Adrenal gland (tissue), 12 donors: ENCODE measurements around the gene CRACR2B. TPM values are rescaled to one million over a fixed set of nuclear protein-coding genes. Genes with fewer than 3 reads are reported as not detected.

Experiments used
- DNase-seq, 7 donors: peaks; one replicate each; pipeline ENCODE4 v3.0.0-alpha.2; 2019 to 2020
- H3K27ac ChIP-seq, 5 donors: fragments of 200-600 bp; sonication (generic) in 4 of 5; 1 replicate in 3 of 5; 2 replicates in 2 of 5; pipeline versions ENCODE4 v1.5.1 to v1.8.0; 2016 to 2020; ENCODE audit warnings: mild to moderate bottlenecking in 1 of 5
- H3K27me3 ChIP-seq: fragments of 200-600 bp; 2 replicates; pipeline ENCODE4 v1.8.0; 2021
- H3K36me3 ChIP-seq, 2 donors: fragments of 200-600 bp; replicated peaks in 1 of 2; 1 replicate in 1 of 2; 2 replicates in 1 of 2; pipeline versions ENCODE4 v1.5.1 to v1.8.0; 2018 to 2022
- H3K4me1 ChIP-seq, 2 donors: fragments of 200-600 bp; replicated peaks in 1 of 2; 1 replicate in 1 of 2; 2 replicates in 1 of 2; pipeline versions ENCODE4 v1.5.1 to v1.8.0; 2018 to 2021
- H3K4me3 ChIP-seq, 4 donors: fragments of 200-600 bp; sonication (generic) in 3 of 4; one replicate each; pipeline ENCODE4 v1.5.1; 2016 to 2018
- H3K9me3 ChIP-seq, 3 donors: fragments of 200-600 bp; sonication (generic) in 1 of 3; replicated peaks in 1 of 3; 1 replicate in 2 of 3; 2 replicates in 1 of 3; pipeline versions ENCODE4 v1.5.1 to v1.8.0; 2016 to 2021
- CTCF ChIP-seq, 6 experiments: fragments of 450-650 bp in 4 of 6; fragments of 200-600 bp in 2 of 6; sonication (generic) in 1 of 6; IDR thresholded peaks; 1 replicate in 5 of 6; 2 replicates in 1 of 6; pipeline versions ENCODE4 v1.5.1 to v1.8.0; 2016 to 2021; ENCODE audit warnings: antibody characterized with exemption in 6 of 6, mild to moderate bottlenecking in 2 of 6, moderate library complexity in 1 of 6
- POLR2A ChIP-seq, 2 donors: fragments of 450-650 bp; IDR thresholded peaks; one replicate each; pipeline ENCODE4 v1.6.1; 2017; ENCODE audit warnings: antibody characterized with exemption in 2 of 2, mild to moderate bottlenecking in 2 of 2, moderate library complexity in 1 of 2
- WGBS, 4 donors: extraction: QIAGEN DNeasy Blood & Tissue Kit in 2 of 4; methylation state at CpG; one replicate each; pipeline versions ENCODE4 v1.1.5 to v1.1.7; 2013 to 2017; 5-methylcytosine and 5-hydroxymethylcytosine counted together
- intact Hi-C, 2 donors: fragments of 100-400 bp; cut with DNase I; formaldehyde crosslinking; loops; one replicate each; pipeline versions ENCODE4 v1.14.1 to v1.15.0; 2022 to 2023
- polyA plus RNA-seq, 3 donors: library from polyadenylated mRNA; stranded (reverse); fragments of 200-250 nt in 2 of 3; fragments of 350-450 nt in 1 of 3; fragmentation: Illumina TruSeq in 1 of 3; extraction: RNeasy Lipid Tissue Mini Kit (QIAGEN cat#74804) in 1 of 3; gene quantifications; one replicate each; pipeline ENCODE4 v1.2.3, GENCODE V29; 2013 to 2014
- total RNA-seq, 9 donors: library from RNA; depleted of rRNA in 4 of 9; stranded (reverse); fragments of >200 nt in 4 of 9; fragments of 120-200 nt in 1 of 9; fragmentation: NEBNext Ultra II Directional in 1 of 9; extraction: Animal tissue kit (Norgen Biotek cat#: 25700) in 1 of 9; gene quantifications; one replicate each; pipeline versions ENCODE4 v1.1.0 to v1.2.4, GENCODE V29; 2013 to 2023
- donor health status: healthy with polysubstance abuse.
- donor health status: Bipolar disorder and iron deficiency.
- donor health status: DM: yes; HTN: yes; CAD: no.
- donor health status: DM: no; HTN: no; CAD: no.
- donor health status: DM: no; HTN: no; CAD: no.
- donor health status: DM: yes; HTN: yes; CAD: no.

The CRACR2B gene
- total and polyA plus RNA-seq, 12 donors, result 1.0 to 91.3 (median 15.6) TPM

DNA sequence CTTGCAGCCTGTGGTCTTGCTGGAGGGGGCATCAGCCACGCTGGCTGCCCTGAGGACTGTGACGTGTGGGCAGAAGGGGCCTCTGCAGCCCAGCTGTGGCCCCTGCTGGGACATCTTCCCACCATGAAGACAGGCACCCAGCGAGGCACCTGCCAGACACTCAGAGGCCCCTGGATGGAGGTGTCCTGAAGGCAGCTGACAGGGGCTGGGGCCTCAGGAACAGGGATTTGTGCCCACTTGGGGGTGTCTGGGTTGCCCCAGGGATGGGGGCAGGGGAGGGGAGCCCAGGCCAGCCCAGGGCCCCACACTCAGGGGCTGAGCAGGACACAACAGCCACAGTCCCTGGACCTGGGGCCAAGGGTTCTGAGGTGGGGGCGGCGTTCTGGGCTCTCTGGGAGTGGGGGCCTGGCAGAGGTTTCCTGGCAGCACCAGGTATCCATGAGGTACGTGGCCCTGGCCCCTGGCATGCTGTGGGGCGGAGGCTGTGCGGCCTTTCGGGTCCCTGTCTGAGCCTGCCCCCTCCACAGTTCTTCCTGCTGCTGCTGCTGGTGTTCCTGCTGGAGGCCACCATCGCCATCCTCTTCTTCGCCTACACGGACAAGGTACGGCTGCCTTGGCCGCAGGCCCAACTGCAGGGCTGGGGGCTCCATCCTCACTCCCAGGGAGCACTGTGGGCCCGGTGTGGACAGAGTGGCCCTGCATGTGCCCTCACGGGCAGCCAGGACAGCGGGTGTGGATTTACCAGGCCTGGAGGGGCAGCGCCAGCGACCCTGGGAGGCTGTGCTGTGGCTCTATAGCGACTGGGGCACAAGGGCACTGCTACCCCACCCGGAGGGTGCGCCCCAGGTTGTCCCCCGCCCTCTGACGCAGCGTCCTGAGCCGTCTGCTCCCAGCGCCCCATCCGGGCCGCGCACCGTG, 36.5 kb downstream of the CRACR2B start:
- H3K27me3 ChIP-seq, result no peaks in the 10 kb centered on the region
- H3K4me1 ChIP-seq, result peaks cover 0 to 19% of the 10 kb centered on the region in 2 donors
- no peaks in the 10 kb centered on the region for H3K9me3 ChIP-seq
- no peak overlapping the region for H3K4me3 ChIP-seq
- intact Hi-C loops, result loop anchor here in 1 of 2 donors (5.0 kb wide), 1 partner anchor 188 kb away; no protein-coding TSS in a partner anchor
- 85 to 93% (median 86%) methylated on average over 11 to 31 of the region's 31 CpGs for WGBS, 4 donors
- peaks cover 0 to 4% of the 10 kb centered on the region in 2 donors for H3K36me3 ChIP-seq
- DNase-seq, result no peak
- no peak for TF ChIP-seq POLR2A (IDR thresholded peaks at IDR 0.05)
- no peak for TF ChIP-seq CTCF (IDR thresholded peaks at IDR 0.05)
- H3K27ac ChIP-seq, result no peak overlapping the region

DNA sequence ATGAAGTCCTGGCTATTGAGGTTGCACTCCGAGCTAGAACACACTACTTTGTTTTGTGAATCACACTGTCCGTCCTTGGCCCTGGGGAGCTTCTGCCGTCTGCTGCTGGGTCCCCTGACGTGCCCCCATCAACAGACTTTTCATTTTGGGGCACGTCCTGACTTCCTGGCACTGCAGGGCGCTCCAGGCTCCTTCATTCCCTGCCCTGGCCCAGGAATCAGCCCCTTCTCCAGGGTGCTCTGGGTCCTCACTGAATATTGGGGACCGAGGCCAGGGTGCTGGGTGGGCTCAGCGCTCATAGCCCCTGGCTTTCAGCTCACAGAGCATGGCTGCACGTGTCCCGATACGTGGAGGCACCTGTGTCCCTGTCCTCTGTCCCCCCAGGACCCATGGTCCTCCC, 37.2 kb downstream of the CRACR2B start:
- intact Hi-C loops, result loop anchor here in 1 of 2 donors (5.0 kb wide), 1 partner anchor 187 kb away; no protein-coding TSS in a partner anchor

DNA sequence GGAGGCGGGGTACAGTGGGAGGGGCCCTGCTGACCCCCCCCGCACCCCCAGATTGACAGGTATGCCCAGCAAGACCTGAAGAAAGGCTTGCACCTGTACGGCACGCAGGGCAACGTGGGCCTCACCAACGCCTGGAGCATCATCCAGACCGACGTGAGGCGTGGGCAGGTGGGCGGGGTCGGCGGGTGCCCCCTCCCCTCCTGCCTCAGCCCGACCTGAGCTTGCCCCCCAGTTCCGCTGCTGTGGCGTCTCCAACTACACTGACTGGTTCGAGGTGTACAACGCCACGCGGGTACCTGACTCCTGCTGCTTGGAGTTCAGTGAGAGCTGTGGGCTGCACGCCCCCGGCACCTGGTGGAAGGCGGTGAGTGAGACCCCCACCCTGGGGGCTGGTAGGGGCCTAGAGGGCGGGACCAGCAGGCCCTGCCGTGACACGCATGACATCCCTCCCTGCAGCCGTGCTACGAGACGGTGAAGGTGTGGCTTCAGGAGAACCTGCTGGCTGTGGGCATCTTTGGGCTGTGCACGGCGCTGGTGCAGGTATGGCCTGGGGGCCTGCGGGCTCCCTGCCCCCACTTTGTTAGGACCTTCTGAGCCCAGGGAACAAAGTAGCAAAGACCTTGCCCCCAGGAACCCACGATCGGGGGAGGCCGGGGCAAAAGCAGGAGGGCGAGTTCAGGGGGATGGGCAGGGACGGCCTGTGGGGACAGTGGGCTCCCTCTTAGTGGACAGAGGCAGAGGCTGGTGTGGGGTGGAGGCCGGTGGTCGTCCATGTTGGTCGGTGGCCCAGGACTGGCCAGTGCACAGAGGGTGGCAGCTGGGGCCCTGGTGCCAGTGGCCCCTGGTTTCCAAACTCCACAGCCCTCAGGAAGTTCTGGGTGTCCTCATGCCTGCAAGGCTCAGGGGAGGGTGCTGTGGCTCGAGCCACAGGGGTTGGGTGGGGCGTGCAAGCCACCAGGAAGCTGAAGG, 38.0 kb downstream of the CRACR2B start:
- 74 to 94% (median 86%) methylated on average over 10 to 41 of the region's 41 CpGs for WGBS, 4 donors
- H3K36me3 ChIP-seq, result peaks cover 0 to 4% of the 10 kb centered on the region in 2 donors
- no peaks in the 10 kb centered on the region for H3K27me3 ChIP-seq
- H3K27ac ChIP-seq, result no peak overlapping the region
- no peak overlapping the region for H3K4me3 ChIP-seq
- no peaks in the 10 kb centered on the region for H3K9me3 ChIP-seq
- H3K4me1 ChIP-seq, result peaks cover 0 to 9% of the 10 kb centered on the region in 2 donors
- no peak for DNase-seq
- TF ChIP-seq POLR2A (IDR thresholded peaks at IDR 0.05) (no peak), CTCF (IDR thresholded peaks at IDR 0.05) (no peak)
- intact Hi-C loops, result no loop called here

More for the DNA sequence above, 37.2 kb downstream of the CRACR2B start:
- DNase-seq, result no peak
- Histone ChIP-seq H3K4me3 (no peak overlapping the region), H3K36me3 (peaks cover 0 to 4% of the 10 kb centered on the region in 2 donors), H3K27me3 (no peaks in the 10 kb centered on the region), H3K4me1 (peaks cover 0 to 15% of the 10 kb centered on the region in 2 donors), H3K27ac (no peak overlapping the region), H3K9me3 (no peaks in the 10 kb centered on the region)
- 66 to 89% (median 77%) methylated on average over 5 to 11 of the region's 11 CpGs for WGBS, 4 donors
- TF ChIP-seq CTCF (IDR thresholded peaks at IDR 0.05) (no peak), POLR2A (IDR thresholded peaks at IDR 0.05) (no peak)

DNA sequence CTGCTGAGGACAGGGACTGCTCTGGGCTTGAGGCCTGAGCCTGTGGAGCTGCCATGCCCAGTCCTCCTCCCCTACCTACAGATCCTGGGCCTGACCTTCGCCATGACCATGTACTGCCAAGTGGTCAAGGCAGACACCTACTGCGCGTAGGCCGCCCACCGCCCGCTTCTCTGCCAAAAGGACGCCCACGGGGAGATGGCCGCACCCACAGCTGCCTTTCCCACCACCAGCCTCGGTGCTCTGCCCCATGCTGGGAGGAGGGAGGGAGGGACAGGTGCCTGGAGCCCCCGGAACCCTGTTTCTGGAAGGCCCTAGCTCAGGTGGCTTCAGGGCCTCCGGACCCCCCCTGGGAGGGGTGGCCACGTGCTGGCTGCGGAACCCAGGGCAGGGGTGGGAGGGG, 38.8 kb downstream of the CRACR2B start:
- intact Hi-C loops, result no loop called here
- Histone ChIP-seq H3K27ac (no peak overlapping the region), H3K36me3 (peaks cover 0 to 4% of the 10 kb centered on the region in 2 donors), H3K4me3 (no peak overlapping the region), H3K9me3 (no peaks in the 10 kb centered on the region), H3K4me1 (peaks cover 0 to 9% of the 10 kb centered on the region in 2 donors), H3K27me3 (no peaks in the 10 kb centered on the region)
- DNase-seq, result no peak
- no peak for TF ChIP-seq CTCF (IDR thresholded peaks at IDR 0.05)
- TF ChIP-seq POLR2A (IDR thresholded peaks at IDR 0.05), result no peak
- WGBS, 4 donors, result 82 to 100% (median 90%) methylated on average over 2 to 14 of the region's 14 CpGs
